Fibroblast of lung (primary cell): Measurements from ENCODE around the gene CHD5.

ENCODE experiments used
- EZH2 ChIP-seq: IDR thresholded peaks from 2 replicates; pipeline ENCODE4 v1.5.1; 2012; ENCODE audit warnings: low read length, control low read depth, mild to moderate bottlenecking; ENCODE audit errors: missing control alignments
- TF ChIP-seq, protein P1 (sequence below), 2 donors: IDR thresholded peaks in 1 of 2; conservative IDR thresholded peaks in 1 of 2; 1 replicate in 1 of 2; 2 replicates in 1 of 2; pipeline ENCODE4 v1.5.1; 2011 to 2012; ENCODE audit warnings: low read length in 2 of 2, control low read depth in 1 of 2, inconsistent platforms in 1 of 2, low read depth in 1 of 2, mild to moderate bottlenecking in 1 of 2

DNA sequence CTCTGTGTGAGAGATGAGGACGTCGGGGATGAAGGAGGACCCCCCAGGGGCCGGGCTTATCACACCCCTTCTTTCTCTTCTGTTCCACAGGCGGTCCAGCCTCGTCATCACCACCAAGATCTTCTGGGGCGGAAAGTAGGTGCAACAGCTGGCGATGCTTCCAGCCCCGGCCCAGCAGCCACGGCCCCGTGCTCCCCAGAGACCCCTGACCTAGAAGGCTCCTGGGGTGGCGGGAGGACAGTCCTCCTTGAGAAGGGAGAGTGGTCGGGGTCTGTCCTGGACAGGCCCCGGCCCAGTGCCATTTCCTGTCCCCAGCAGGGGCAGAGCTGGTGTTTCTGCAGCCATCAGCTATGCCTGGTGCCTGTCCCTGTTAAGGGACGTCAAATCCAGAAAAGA lies 92.7 kb downstream of the CHD5 start:
- TF ChIP-seq, protein P1, sequence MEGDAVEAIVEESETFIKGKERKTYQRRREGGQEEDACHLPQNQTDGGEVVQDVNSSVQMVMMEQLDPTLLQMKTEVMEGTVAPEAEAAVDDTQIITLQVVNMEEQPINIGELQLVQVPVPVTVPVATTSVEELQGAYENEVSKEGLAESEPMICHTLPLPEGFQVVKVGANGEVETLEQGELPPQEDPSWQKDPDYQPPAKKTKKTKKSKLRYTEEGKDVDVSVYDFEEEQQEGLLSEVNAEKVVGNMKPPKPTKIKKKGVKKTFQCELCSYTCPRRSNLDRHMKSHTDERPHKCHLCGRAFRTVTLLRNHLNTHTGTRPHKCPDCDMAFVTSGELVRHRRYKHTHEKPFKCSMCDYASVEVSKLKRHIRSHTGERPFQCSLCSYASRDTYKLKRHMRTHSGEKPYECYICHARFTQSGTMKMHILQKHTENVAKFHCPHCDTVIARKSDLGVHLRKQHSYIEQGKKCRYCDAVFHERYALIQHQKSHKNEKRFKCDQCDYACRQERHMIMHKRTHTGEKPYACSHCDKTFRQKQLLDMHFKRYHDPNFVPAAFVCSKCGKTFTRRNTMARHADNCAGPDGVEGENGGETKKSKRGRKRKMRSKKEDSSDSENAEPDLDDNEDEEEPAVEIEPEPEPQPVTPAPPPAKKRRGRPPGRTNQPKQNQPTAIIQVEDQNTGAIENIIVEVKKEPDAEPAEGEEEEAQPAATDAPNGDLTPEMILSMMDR (conservative IDR thresholded peaks at IDR 0.05 in 1 of 2, IDR thresholded peaks at IDR 0.05 in 1 of 2; ENCODE audit: low read depth in 1 of 2, low read length in 2 of 2): no peak
- TF ChIP-seq EZH2: no peak
